DMS153 treated with DMSO at 0.1 percent for 48 hours (cell line): ENCODE data around the gene TRAFD1.
"Not testable (repeated sequence)": the region's sequence is repeated elsewhere in the genome, so short reads cannot be mapped to it uniquely, and the experiment has no call there.

Source experiments
- DNase-seq: peaks from one replicate; lab custom pipeline; 2025; ENCODE audit not compliant: unreplicated experiment; lab: John Stamatoyannopoulos, UW

Gene TRAFD1

GRCh38 chr12:112158461-112159145 is 33.2 kb downstream of the TRAFD1 start:
- not testable (repeated sequence) for DNase-seq

GRCh38 chr12:112159146-112159541 is 33.8 kb downstream of the TRAFD1 start:
- DNase-seq, result no peak

DNA sequence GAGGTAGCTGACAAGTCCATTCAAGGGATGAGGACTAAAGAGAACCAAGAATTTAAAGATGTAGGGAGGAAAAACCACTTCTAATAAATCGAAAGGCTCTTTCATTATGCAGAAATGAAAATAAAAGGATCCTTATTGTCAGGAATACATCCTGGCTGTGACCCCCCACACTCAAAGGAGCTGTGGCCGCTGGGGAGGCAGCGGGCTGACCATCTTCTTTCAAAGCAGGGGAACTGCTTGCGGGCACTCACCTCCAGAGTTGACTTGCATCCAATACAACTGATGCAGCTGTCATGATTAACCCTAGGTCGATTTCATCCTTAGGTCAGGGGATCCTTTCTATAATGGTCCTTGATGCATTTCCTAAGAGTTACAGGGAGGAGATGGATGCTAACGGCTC is 35.3 kb downstream of the TRAFD1 start:
- DNase-seq, result no peak

DNA sequence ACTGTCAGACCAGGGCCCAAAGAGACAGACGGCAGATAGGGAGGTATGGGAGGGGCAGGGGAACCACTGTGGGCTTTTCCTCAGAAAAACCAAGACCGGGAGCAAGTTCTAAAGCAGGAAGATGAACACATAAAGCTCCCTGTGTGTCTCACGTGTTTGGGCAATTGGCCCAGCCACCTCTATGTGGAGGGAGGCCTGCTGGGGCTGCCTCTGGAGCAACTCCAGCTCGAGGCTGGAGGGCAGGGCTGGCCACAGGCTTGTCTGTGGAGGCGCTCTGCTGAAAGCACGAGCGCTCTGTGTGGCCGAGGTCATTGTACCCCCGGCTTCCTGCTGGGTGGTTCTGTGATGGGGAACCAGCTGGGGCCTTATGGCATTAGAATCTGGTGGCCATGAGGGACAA is 36.4 kb downstream of the TRAFD1 start:
- no peak for DNase-seq

GRCh38 chr12:112162241-112162790 is 37.0 kb downstream of the TRAFD1 start:
- no peak for DNase-seq

DNA sequence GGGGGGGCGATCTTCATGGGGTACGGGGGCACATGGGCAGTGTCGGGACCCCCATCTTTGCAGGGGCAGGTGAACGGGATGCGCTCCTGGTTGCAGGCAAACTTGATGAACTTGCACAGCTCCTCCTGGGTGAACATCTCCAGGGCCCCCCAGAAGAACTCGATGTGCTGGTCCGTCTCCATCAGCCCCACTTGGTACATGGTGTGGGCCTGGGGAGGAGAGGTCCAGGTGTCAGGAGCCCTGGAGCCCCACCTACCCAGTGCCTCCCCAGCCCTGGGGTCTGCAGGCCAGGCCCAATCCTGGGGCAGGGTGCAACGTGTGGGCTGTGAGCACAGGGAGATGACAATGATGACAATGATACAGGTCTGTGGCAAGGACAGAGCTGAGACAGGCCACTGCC is 37.7 kb downstream of the TRAFD1 start:
- no peak for DNase-seq

DNA sequence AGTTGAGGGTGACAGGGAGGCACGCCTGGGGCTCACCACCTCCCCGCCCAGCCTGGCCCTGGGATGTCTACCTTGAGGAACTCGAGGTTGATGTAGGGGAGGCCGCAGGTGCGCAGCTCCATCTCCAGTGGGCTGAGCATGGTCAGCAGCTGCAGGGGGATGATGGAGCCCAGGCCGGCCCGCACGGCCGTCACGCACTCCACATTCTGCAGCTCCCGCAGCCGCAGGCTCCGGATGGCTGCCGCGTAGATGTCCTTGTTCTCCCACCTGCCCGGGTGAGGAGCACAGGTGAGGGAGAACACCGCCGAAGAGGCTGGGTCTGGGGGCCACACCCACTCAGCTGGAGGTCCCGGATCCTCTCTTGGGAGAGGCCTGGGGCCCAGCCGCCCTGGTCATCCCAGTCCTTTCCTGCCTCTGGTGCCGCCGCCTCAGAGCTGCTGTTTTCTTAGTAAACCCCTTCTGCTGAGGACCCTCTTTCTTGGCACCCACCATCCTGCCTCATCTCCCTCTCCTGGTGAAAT is 38.2 kb downstream of the TRAFD1 start:
- no peak for DNase-seq

DNA sequence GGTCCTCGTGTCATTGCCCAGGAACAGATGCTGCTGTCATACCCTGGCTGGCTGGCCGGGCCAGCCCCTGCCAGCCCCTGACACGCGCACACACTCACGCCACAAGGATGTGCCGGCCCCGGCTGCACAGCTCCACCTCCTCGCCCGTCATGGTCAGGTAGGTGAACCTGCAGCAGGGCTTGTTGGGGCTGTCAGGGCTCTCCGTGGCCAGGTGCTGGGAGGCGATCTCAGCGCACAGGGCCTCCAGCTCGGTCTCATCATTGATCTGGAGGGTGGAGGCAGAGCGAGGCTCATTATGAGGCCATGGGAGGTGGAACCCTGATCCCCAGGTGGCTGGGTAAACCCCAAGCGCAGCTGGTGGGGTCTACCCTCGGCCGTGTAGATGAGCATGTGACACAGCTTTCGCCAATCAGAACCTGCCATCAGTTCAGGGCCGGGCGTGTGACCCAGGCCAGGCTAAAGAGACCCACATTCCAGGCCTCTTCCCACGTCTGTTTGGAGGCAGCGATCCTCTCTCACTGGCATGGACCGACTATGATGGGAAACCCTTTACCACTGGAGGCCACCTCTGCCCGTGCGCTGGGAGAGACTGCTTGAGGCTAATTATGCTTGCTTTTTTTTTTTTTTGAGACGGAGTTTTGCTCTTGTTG is 38.8 kb downstream of the TRAFD1 start:
- DNase-seq, result no peak

- no peak for DNase-seq
Observed at GRCh38 chr12:112165624-112166023, 40.3 kb downstream of the TRAFD1 start.

- no peak for DNase-seq
Observed at GRCh38 chr12:112166051-112167015, 41.0 kb downstream of the TRAFD1 start.

GRCh38 chr12:112167031-112167461 is 41.7 kb downstream of the TRAFD1 start:
- no peak for DNase-seq

GRCh38 chr12:112167718-112168525 is 42.6 kb downstream of the TRAFD1 start:
- no peak for DNase-seq

- DNase-seq, result no peak
Observed at GRCh38 chr12:112168561-112168971, 43.2 kb downstream of the TRAFD1 start.

- no peak for DNase-seq
Observed at GRCh38 chr12:112169161-112169872, 44.0 kb downstream of the TRAFD1 start.

DNA sequence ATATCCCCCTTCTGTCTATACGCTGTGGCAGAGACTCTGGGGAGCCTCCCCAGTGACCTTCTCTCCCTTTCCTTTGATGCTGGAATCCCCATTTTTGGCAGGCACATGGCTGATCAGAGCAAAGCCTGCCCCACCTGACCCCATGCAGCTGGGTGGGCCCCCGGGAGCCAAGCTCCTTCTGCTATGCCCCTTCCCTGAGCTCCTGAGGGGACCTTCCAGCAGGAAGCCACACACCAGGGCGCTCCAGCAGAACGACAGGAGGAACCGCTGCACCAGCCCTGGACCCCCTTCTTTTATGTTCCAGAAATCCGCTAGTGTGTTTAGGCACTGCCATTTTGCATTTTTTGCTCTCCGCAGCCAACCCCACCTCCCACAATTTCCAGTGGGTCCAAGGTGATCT is 44.6 kb downstream of the TRAFD1 start:
- no peak for DNase-seq

DNA sequence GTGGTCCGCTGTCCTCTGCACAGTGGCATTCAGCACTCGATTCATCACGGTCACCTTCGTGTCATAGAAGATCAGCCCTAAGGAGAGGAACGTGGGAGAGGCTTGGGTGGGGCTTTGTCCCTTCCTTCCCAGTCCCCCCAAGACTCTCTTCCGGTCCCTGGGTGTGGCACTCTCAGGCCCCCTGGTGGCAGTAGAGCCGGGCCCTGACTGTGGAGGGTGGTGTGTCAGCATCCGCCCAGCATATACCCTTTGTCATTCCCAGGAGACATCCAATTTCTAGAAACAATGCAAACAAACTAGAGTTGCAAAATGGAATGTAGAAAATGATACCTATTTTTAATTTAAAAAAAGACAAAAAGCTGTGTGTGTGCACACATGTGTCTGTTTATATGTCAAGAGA is 45.0 kb downstream of the TRAFD1 start:
- no peak for DNase-seq

DNA sequence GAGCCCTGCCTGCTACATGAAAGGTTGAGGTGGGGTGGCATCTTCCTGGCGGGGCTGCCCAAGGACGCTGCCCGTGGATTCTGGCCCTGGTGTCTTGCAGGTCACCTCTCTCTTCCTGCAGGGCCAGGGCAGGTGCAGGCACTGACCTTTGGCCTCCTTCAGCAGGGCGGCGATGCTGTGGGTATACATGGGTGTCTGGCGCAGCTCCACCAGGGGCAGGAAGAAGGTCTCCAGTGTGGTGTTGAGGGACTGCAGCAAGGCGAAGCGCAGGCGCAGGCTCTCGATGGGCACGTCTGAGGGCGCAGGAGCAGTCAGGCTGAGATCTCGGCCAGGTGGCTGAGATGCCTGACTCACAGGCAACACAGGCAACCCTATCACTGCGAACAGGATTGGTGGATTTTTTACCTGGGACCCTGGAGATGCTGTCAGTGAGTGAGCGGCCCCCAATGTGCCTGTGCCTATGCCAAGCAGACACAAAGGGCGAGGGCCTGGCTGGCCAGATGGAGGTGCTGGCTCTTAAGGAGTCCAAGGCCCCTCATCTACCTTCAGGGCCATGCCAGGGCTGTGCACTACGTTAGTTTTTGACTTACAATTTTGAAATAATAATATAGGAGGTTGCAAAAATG is 45.7 kb downstream of the TRAFD1 start:
- DNase-seq, result no peak

DNA sequence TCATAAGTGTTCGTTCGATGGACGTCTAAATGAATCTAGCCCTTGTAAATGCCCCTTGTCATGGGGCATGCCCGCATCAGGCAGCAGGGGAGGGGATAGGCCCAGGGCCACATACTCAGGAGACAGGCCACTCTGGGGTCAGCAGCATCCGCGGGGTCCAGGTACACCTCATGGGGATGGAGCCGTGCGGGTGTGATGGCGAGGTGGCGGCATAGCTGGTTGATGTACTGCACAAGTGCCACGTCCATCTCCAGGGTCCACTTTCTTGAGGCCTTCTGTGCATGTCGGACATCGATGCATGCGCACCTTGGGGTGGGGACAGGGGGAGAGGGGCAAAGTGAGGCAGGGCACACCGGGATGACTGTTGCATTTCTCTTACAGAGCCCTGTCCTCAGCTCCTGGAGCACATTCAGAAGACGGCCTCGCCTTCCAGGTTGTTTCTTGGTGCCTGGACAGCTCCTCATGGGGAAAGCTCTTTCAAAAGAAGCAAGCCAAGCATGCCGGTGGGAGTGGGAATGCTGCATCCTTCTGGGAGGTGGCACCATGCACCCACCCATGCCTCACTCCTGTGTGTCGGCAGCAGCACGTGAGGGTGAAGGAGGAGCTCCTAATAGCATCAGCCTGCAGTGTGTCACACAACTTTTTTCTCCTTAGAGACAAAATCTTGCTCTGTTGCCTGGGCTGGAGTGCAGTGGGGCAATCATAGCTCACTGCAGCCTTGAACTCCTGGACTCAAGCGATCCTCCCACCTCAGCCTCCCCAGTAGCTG is 47.4 kb downstream of the TRAFD1 start:
- DNase-seq, result no peak
